ENCODE data around the gene IGFN1.

The IGFN1 gene

DNA sequence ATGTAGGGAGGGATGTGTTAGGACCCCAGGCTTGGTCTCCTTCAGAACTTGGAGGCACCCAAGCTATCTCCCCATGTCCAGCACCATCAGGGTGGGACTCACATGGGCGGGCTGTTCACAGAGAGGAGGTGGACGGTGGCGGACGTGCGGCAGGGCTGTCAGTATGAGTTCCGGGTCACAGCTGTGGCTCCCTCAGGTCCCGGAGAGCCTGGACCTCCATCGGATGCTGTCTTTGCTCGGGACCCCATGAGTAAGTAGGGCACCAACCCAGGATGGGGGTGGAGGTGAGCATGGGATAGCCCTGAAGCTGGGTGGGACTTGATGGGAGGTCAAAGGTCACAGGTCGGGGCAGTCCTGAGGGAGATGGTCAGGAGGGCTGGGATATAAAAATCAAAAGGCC lies 27.8 kb downstream of the IGFN1 start:
- TF ChIP-seq, protein P1, sequence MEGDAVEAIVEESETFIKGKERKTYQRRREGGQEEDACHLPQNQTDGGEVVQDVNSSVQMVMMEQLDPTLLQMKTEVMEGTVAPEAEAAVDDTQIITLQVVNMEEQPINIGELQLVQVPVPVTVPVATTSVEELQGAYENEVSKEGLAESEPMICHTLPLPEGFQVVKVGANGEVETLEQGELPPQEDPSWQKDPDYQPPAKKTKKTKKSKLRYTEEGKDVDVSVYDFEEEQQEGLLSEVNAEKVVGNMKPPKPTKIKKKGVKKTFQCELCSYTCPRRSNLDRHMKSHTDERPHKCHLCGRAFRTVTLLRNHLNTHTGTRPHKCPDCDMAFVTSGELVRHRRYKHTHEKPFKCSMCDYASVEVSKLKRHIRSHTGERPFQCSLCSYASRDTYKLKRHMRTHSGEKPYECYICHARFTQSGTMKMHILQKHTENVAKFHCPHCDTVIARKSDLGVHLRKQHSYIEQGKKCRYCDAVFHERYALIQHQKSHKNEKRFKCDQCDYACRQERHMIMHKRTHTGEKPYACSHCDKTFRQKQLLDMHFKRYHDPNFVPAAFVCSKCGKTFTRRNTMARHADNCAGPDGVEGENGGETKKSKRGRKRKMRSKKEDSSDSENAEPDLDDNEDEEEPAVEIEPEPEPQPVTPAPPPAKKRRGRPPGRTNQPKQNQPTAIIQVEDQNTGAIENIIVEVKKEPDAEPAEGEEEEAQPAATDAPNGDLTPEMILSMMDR (IDR thresholded peaks at IDR 0.05; ENCODE audit: borderline replicate concordance, control extremely low read depth, extremely low read depth, insufficient read depth, missing control alignments): no peak
- in situ Hi-C loops (cut with MboI; ENCODE audit: low sequenced_read_pairs, unreplicated experiment): no loop called here
- no peak for DNase-seq (ENCODE audit: low spot score)

DNA sequence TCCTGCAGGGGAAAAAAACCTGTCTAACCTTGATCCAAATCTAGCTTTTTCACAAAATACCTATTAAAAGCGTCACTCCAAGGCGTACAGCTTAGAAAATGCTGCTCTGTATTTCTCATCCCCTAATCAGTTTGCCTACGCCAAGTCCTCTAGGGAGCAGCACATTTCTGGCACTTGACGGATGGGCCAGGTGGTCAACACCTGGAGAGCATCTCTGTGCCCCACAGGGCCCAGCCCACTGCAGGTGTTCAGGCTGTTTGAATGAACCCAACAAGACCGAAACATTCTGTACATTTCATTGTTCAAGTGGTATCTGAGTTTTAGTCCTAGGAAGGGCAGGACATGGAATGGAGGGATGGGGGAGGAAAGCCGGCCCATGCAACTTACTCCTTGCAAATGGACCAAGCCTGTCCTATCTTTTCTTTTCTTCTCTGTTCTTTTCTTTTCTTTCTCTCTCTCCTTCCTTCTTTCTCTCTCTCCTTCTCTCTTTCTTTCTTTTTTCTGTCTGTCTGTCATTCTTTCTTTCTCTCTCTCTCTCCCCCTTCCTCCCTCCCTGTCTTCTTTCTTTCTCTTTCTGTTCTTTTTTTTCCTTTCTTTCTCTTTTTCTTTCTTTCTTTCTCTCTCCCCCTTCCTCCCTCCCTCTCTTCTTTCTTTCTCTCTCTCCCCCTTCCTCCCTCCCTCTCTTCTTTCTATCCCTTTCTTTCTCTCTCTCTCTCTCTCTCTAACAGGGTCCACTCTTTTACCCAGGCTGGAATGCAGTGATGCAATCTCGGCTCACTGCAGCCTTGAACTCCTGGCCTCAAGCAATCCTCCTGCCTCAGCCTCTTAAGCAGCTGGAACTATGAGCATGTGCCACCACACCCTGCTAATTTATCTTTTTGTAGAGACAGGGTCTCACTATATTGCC lies 29.1 kb downstream of the IGFN1 start:
- no peak for DNase-seq (ENCODE audit: low spot score)
- TF ChIP-seq, protein P1 (IDR thresholded peaks at IDR 0.05; ENCODE audit: borderline replicate concordance, control extremely low read depth, extremely low read depth, insufficient read depth, missing control alignments): no peak
- in situ Hi-C loops (cut with MboI; ENCODE audit: low sequenced_read_pairs, unreplicated experiment): no loop called here

DNA sequence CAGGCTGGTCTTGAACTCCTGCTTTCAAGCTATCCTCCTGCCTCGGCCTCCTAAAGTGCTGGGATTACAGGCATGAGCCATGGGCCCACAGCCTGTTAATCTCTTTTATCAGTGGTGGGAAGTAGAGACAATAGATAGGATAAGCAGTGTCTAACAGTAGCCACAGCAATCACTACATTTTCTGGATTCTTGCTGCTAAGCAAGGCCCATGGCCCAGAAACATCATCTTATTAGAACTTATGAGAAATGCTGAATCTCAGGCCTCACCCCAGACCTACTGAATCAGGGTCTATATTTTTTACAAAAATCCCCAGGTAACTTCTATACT lies 29.7 kb downstream of the IGFN1 start:
- TF ChIP-seq, protein P1 (IDR thresholded peaks at IDR 0.05; ENCODE audit: borderline replicate concordance, control extremely low read depth, extremely low read depth, insufficient read depth, missing control alignments): no peak
- no peak for DNase-seq (ENCODE audit: low spot score)
- in situ Hi-C loops (cut with MboI; ENCODE audit: low sequenced_read_pairs, unreplicated experiment): no loop called here

DNA sequence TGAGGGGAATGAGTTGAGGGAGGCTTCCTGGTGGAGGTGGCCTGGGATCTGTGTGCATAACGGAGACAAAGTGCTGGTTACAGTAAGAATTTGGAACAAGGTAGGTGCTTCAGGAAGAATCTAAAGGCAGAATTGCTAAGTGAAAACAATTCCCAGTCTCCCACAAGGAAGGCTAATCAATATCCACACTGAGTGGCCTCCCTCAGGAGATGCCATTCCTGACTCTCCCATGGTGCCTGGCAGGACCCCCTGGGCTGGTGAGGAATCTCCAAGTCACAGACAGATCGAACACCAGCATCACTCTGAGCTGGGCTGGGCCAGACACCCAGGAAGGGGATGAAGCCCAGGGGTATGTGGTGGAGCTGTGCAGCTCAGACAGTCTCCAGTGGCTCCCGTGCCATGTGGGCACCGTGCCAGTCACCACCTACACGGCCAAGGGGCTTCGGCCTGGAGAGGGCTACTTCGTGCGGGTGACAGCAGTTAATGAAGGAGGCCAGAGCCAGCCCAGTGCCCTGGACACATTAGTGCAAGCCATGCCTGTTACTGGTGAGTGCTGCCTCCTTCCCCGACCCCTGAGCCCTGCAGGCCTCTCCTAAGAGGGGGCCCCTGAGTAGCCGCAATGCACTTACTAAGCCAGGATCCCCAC lies 30.7 kb downstream of the IGFN1 start:
- TF ChIP-seq, protein P1 (IDR thresholded peaks at IDR 0.05; ENCODE audit: borderline replicate concordance, control extremely low read depth, extremely low read depth, insufficient read depth, missing control alignments): no peak
- in situ Hi-C loops (cut with MboI; ENCODE audit: low sequenced_read_pairs, unreplicated experiment): no loop called here
- no peak for DNase-seq (ENCODE audit: low spot score)

DNA sequence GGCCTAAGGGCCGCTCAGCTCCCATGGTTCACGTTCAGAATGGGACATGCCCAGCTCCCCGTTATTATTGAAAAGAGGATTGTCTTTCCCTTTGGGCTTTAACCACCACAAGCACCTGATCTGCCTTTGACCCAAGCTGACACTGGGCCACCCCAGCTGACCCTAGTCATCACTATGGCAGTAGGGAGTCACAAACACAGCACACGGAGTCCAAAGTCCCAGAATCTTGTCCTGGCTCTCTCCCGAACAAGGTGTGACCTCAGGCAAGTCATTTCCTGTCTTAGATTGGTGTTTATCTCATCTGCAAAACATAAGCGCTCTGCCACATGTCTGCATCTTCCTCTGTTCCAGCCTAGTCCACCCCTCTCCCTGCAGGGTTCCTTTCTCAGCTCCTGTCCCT lies 31.5 kb downstream of the IGFN1 start:
- TF ChIP-seq, protein P1 (IDR thresholded peaks at IDR 0.05; ENCODE audit: borderline replicate concordance, control extremely low read depth, extremely low read depth, insufficient read depth, missing control alignments): no peak
- in situ Hi-C loops (cut with MboI; ENCODE audit: low sequenced_read_pairs, unreplicated experiment): no loop called here
- no peak for DNase-seq (ENCODE audit: low spot score)

DNA sequence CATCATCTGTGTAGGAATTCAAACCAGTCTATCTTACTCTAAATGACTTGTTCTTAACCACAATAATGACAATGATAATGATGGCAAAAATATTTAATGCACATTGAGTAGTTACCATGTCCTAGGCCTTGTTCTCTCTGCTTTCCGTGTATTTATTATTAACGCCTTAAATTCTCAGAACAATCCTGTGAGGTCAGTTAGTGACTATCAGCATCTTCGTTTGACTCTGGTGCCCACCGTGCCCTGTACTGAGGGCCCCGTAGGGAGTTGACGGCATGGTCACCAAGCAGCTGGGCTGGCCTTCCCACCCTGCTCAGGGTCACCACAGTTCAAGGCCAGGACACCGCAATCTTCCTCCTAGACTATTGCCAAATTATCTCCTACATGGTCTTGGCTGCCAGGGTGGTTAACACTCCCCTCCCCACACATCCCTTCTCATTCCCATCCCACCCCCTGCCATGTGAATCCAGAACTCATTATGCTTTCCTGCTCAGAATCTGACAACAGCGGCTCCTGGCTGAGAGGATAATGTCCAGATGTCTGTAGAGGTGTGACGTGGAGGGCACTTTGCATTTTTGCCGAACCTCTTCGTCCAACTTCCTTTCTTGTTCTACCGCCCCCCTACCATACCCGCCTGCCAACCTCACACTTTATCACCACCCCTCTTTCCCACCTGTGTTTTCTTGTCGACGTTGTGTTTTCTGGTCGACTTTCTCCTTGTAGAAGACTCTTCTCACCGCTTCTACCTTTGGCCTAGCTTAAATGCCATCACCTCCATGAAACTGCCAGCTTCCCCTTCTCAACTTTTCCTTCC lies 33.4 kb downstream of the IGFN1 start:
- TF ChIP-seq, protein P1 (IDR thresholded peaks at IDR 0.05; ENCODE audit: borderline replicate concordance, control extremely low read depth, extremely low read depth, insufficient read depth, missing control alignments): no peak
- no peak for DNase-seq (ENCODE audit: low spot score)
- in situ Hi-C loops (cut with MboI; ENCODE audit: low sequenced_read_pairs, unreplicated experiment): no loop called here
